KOPT-K1 (cell line): Measurements from ENCODE around the gene ITGAE.

Experiments
- H3K27ac ChIP-seq: fragments of 200-600 bp; sonication (generic); 2 replicates; pipeline ENCODE4 v1.5.1; 2016; ENCODE audit warnings: antibody characterized with exemption, mild to moderate bottlenecking, low read depth, low read length; ENCODE audit not compliant: poor library complexity, severe bottlenecking
- H3K36me3 ChIP-seq: fragments of 200-600 bp; sonication (generic); 2 replicates; pipeline ENCODE4 v1.5.1; 2017; ENCODE audit warnings: antibody characterized with exemption, mild to moderate bottlenecking, low read length, moderate library complexity; ENCODE audit not compliant: insufficient read depth
- H3K9me3 ChIP-seq: fragments of 200-600 bp; sonication (generic); 2 replicates; pipeline ENCODE4 v1.5.1; 2017; ENCODE audit warnings: antibody characterized with exemption, low read length, mild to moderate bottlenecking; ENCODE audit not compliant: insufficient read depth, poor library complexity, severe bottlenecking

Gene ITGAE

DNA sequence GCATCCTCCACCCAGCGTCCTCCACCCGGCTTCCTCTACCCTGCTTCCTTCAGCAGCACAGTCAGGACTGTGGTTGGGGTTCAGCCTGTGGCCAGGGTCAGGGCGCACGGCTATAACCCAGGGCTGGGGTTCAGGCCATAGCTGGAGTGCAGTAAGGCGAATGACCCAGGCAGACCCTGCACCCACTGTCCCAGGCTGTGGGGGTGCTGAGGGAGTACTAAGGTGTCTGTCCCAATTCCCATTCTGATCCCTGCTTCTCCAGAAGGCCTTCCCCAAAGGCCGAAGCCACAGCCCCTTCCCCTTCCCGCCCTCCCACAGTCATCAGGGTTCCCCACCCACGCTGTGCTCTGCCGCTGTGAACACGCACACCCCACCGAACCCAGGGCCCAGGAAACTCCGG, 119.9 kb downstream of the ITGAE start:
- Histone ChIP-seq H3K27ac (no peak overlapping the region), H3K36me3 (peaks cover 86% of the 10 kb centered on the region), H3K9me3 (no peaks in the 10 kb centered on the region)

- H3K9me3 ChIP-seq: no peaks in the 10 kb centered on the region
- peaks cover 92% of the 10 kb centered on the region for H3K36me3 ChIP-seq
- no peak overlapping the region for H3K27ac ChIP-seq
Measured at GRCh38 chr17:3679531-3680126, 121.4 kb downstream of the ITGAE start.

DNA sequence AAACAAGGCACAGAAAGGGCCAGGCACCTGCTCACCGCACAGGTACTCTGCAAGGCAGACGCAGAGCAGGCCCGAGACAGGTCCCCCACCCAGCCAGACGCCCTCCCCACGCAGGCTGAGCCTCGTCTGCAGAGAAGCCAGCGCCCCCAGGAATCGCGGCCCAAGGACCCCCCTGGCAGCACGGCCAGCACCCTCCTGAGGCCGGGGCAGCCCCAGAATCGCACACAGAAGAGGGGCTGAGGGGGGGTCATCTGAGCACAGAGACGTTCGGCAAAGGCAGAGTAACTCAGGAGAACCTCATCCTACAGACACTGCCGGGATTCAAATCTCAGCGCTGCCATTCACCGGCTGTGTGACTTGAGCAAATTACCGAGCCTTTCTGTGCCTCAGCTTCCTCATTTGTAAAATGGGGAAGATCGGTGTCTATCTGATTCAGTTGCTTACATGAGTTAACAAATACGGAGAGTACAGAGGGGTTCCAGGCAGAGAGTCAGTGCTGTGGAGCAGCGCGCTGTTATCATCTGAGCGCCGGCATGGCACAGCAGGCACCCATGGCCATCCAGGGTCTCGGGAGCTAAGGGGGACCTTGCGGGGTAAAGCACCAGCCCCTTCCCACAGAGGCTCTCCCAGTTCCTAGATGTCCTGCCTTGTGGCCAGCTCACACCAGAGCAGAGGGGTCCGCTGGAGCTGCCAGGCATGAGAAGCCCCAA, 122.0 kb downstream of the ITGAE start:
- Histone ChIP-seq H3K36me3 (peaks cover 90% of the 10 kb centered on the region), H3K9me3 (no peaks in the 10 kb centered on the region), H3K27ac (no peak overlapping the region)

DNA sequence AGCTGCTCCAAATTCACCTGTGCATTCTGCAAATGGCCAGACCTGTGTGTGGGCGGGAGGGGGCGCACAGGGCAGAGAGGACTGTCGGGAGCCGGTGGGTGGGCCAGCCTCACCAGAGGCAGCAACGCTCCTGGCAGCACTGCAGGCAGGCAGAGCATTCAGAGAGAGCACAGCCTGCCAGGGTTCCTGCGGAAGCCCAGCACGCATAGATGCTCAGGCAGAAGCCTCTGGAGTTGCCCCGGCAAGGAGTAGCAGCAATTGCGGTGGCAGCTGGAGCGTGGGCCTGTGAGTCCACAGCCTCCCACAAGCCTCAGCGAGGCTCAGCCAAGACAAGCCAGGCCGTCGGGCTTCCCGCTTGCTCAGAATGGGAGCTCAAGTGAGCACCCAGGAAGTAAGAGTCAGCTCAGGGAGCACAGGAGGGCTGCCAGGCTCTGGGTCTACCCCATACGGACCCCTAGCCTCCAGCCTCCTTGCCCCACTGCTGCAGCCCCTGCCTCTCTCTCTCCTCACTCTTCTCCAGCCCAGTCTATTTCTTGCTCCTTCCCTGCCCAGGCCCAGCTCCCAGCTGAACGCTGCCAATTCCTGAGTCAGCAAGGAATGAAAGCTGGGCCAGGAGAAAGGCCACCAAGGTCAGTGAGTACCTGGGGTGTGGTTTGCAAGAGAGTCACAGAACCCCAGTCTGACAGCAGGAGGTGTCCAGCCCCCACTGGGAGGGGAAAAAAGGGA, 122.7 kb downstream of the ITGAE start:
- Histone ChIP-seq H3K9me3 (no peaks in the 10 kb centered on the region), H3K36me3 (peaks cover 90% of the 10 kb centered on the region), H3K27ac (no peak overlapping the region)

GRCh38 chr17:3675886-3676285, 125.1 kb downstream of the ITGAE start:
- H3K36me3 ChIP-seq: peaks cover 85% of the 10 kb centered on the region
- no peak overlapping the region for H3K27ac ChIP-seq

DNA sequence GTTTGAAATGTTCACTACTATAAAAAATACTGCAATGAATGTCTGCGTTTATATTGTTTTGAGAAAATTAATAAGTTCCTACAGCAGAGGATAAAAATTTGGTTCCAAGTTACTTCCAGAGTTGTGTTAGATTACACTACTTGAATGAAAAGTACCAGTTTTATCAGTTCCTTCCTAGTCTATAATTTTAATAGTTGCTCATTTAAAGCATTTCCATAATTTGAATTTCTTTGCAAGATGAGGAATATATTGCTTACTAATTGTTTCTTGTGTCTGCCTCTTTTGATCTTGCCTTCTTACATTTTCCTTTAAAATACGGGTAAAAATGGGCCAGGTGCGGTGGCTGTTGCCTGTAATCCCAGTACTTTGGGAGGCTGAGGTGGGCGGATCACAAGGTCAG, 128.4 kb downstream of the ITGAE start:
- Histone ChIP-seq H3K36me3 (peaks cover 64% of the 10 kb centered on the region), H3K27ac (no peak overlapping the region), H3K9me3 (no peaks in the 10 kb centered on the region)

More at GRCh38 chr17:3675886-3676285, 125.1 kb downstream of the ITGAE start:
- H3K9me3 ChIP-seq: no peaks in the 10 kb centered on the region

DNA sequence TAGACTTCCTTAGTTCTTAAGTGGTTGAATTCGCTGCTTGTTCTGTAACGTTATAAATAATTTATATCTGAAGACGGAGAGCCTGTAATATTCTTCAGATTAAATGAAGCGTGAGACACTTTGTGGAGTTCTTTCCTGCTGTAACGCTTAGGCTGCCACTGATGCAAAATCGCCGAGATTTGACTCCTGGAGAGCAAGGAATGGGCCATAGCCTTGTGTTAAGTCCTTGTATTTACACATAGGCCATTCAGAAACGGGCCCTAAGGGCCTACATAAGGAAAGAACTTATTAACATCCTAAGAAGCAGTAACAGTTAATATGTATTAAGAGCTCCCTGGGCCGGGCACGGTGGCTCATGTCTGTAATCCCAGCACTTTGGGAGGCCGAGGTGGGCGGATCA, 131.4 kb downstream of the ITGAE start:
- Histone ChIP-seq H3K9me3 (no peaks in the 10 kb centered on the region), H3K27ac (peak overlapping the region; percentile 81), H3K36me3 (peaks cover 35% of the 10 kb centered on the region)

DNA sequence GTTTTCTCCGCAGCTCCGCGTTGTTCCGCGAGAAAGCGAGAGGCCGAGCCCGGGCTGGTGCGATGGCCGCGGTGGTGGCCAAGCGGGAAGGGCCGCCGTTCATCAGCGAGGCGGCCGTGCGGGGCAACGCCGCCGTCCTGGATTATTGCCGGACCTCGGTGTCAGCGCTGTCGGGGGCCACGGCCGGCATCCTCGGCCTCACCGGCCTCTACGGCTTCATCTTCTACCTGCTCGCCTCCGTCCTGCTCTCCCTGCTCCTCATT, 132.0 kb downstream of the ITGAE start:
- no peaks in the 10 kb centered on the region for H3K9me3 ChIP-seq
- H3K27ac ChIP-seq: peak overlapping the region; percentile 81

GRCh38 chr17:3668279-3669084, 132.5 kb downstream of the ITGAE start, which contains the start of the genes EMC6 and TAX1BP3:
Gene EMC6, plus strand, starts transcription at chr17:3668812. Its CDS starts 335 bp downstream, at chr17:3669147.
Gene TAX1BP3, minus strand, starts transcription at chr17:3668578. Its CDS starts 52 bp downstream, at chr17:3668526.
- peaks cover 37% of the 10 kb centered on the region for H3K36me3 ChIP-seq
- peak within 1 kb of the TSS; percentile 81 for H3K27ac ChIP-seq
- H3K9me3 ChIP-seq: no peaks in the 10 kb centered on the region

More for the DNA sequence above, 132.0 kb downstream of the ITGAE start:
- peaks cover 37% of the 10 kb centered on the region for H3K36me3 ChIP-seq

- peaks cover 33% of the 10 kb centered on the region; the same call in 1 of the 2 replicates for H3K36me3 ChIP-seq
- no peaks in the 10 kb centered on the region for H3K9me3 ChIP-seq
- peak overlapping the region; percentile 81 for H3K27ac ChIP-seq
Measured at GRCh38 chr17:3667366-3668278, 133.4 kb downstream of the ITGAE start.

DNA sequence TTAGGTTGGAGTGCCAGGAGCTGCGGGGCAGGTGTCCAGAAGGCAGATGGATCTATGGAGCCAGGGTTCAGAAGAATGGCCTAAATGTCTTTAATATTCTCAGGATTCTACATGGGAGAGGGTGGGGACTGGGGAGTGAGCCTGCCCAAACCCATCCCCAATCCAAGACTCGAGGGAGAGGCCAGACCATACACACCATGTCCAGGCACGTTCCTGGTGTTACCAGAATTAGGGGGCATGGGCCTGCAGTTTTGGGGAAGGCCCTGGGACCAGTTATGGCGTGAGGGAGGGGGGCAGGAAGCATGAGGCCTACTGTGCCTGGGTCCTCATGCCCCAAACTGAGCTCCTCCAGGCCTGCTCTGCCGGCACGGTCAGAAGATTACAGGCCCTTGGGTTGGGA, 134.5 kb downstream of the ITGAE start:
- no peak overlapping the region for H3K27ac ChIP-seq
- H3K9me3 ChIP-seq: no peaks in the 10 kb centered on the region
- H3K36me3 ChIP-seq: peaks cover 22% of the 10 kb centered on the region; the same call in 1 of the 2 replicates

DNA sequence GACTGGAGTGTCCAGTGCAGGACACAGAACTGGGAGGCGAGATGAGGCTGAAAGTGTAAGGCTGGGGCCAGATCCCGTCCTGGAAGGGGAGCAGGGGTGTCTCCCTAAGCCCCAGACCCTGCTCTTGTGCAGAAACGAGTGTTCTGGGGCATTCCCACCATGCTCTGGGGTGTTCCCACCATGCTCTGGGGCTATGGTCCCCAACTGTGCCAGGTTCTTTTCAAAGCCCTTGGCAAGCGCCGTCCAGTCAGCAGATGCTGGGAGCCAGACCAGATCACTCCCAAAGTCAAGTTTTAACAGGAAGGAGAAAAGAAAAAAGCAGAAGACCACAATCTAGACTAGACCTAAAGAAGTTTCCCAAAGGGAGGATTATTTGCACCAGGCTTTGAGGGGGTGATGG, 135.2 kb downstream of the ITGAE start:
- Histone ChIP-seq H3K36me3 (peaks cover 18% of the 10 kb centered on the region; the same call in 1 of the 2 replicates), H3K27ac (no peak overlapping the region), H3K9me3 (no peaks in the 10 kb centered on the region)
